ENCODE measurements around the gene SF1.

GRCh38 chr11:64759131-64759721, 19.1 kb downstream of the SF1 start:
- TF ChIP-seq, protein P1, sequence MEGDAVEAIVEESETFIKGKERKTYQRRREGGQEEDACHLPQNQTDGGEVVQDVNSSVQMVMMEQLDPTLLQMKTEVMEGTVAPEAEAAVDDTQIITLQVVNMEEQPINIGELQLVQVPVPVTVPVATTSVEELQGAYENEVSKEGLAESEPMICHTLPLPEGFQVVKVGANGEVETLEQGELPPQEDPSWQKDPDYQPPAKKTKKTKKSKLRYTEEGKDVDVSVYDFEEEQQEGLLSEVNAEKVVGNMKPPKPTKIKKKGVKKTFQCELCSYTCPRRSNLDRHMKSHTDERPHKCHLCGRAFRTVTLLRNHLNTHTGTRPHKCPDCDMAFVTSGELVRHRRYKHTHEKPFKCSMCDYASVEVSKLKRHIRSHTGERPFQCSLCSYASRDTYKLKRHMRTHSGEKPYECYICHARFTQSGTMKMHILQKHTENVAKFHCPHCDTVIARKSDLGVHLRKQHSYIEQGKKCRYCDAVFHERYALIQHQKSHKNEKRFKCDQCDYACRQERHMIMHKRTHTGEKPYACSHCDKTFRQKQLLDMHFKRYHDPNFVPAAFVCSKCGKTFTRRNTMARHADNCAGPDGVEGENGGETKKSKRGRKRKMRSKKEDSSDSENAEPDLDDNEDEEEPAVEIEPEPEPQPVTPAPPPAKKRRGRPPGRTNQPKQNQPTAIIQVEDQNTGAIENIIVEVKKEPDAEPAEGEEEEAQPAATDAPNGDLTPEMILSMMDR (IDR thresholded peaks at IDR 0.05 in 8 of 11, conservative IDR thresholded peaks at IDR 0.05 in 3 of 11) = no peak
- TF ChIP-seq POLR2A (IDR thresholded peaks at IDR 0.05) (no peak), POLR2AphosphoS5 (IDR thresholded peaks at IDR 0.05) (peak in 2 of 3 donors; percentile 26 to 77)
